Panc1 (cell line): ENCODE data around the gene FLOT2.

ENCODE experiments used
- POLR2AphosphoS5 ChIP-seq: IDR thresholded peaks from 2 replicates; pipeline ENCODE4 v1.6.1; 2012; ENCODE audit warnings: mild to moderate bottlenecking, low read depth, low read length, moderate library complexity
- SIN3A ChIP-seq: IDR thresholded peaks from 2 replicates; pipeline ENCODE4 v1.6.1; 2012; ENCODE audit warnings: low read depth, mild to moderate bottlenecking, low read length, moderate library complexity, borderline replicate concordance; ENCODE audit not compliant: insufficient read depth
- TCF7L2 ChIP-seq: IDR thresholded peaks from 2 replicates; pipeline ENCODE4 v1.6.1; 2011; ENCODE audit warnings: mild to moderate bottlenecking, low read depth, low read length, inconsistent platforms
- TF ChIP-seq, protein P1 (sequence below): fragments of 450-650 bp; IDR thresholded peaks from 2 replicates; pipeline ENCODE4 v1.5.1; 2017; ENCODE audit warnings: mild to moderate bottlenecking

DNA sequence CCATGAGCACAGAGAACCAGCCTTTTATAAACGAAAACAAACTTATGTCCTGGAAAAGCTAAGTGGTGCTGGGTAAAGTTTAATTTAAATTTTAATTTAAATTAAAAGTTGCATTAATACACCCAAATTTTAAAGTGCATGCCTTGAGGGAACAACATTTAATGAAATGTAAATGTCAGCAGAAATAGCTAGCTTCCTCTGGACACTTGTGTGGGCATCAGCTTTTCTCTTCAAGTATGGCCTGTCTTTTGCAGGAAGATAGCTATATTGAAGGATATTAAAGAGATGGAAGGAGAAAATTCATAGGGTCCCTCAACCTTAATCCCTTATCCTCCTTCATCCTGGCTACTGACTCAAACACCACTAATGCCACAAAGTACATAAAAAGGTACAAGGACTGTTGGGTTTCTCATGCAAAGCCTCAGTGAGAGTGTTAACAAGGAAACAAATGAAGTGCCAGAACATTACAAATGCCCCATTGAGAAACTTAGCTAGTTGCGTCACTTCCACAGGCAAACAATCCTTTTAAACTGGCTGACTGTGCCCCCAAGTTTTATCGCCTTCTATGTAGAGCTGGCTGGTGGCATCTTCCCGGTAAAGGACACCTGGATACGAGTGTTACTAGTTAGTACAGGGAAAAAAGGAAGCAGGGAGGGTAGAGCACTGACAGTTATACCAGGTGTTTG, 39.7 kb upstream of the FLOT2 start:
- TF ChIP-seq, protein P1, sequence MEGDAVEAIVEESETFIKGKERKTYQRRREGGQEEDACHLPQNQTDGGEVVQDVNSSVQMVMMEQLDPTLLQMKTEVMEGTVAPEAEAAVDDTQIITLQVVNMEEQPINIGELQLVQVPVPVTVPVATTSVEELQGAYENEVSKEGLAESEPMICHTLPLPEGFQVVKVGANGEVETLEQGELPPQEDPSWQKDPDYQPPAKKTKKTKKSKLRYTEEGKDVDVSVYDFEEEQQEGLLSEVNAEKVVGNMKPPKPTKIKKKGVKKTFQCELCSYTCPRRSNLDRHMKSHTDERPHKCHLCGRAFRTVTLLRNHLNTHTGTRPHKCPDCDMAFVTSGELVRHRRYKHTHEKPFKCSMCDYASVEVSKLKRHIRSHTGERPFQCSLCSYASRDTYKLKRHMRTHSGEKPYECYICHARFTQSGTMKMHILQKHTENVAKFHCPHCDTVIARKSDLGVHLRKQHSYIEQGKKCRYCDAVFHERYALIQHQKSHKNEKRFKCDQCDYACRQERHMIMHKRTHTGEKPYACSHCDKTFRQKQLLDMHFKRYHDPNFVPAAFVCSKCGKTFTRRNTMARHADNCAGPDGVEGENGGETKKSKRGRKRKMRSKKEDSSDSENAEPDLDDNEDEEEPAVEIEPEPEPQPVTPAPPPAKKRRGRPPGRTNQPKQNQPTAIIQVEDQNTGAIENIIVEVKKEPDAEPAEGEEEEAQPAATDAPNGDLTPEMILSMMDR = no peak
- TF ChIP-seq SIN3A (no peak), TCF7L2 (no peak), POLR2AphosphoS5 (no peak)
